Medulla oblongata (tissue), 1 donor: ENCODE data around the gene EMILIN3.

ENCODE experiments used
- DNase-seq: peaks from one replicate; pipeline ENCODE4 v3.0.0-alpha.2; 2015; ENCODE audit errors: extremely low spot score

Gene EMILIN3

GRCh38 chr20:41366546-41367392 lies at the start of gene EMILIN3:
TSS of gene EMILIN3 (minus strand) at chr20:41366818. CDS start at chr20:41366634, 184 bp downstream.
- DNase-seq: no peak

GRCh38 chr20:41415191-41415590 lies 48.6 kb upstream of the EMILIN3 start:
- DNase-seq: no peak

- no peak for DNase-seq
These were observed 46.6 kb upstream of the EMILIN3 start for GRCh38 chr20:41413169-41413568.

GRCh38 chr20:41412324-41413120 lies 45.9 kb upstream of the EMILIN3 start:
- DNase-seq: no peak

GRCh38 chr20:41411391-41411847 lies 44.8 kb upstream of the EMILIN3 start:
- DNase-seq: peak; percentile 45

GRCh38 chr20:41408986-41409385 lies 42.4 kb upstream of the EMILIN3 start:
- DNase-seq: peak; percentile 40

- no peak for DNase-seq
These were observed 41.7 kb upstream of the EMILIN3 start for GRCh38 chr20:41408156-41408794.

- DNase-seq: no peak
These were observed 41.0 kb upstream of the EMILIN3 start for GRCh38 chr20:41407607-41408006.

- no peak for DNase-seq
These were observed 40.4 kb upstream of the EMILIN3 start for GRCh38 chr20:41406896-41407444.

GRCh38 chr20:41406353-41406752 lies 39.7 kb upstream of the EMILIN3 start:
- no peak for DNase-seq

- DNase-seq: no peak
These were observed 38.8 kb upstream of the EMILIN3 start for GRCh38 chr20:41405436-41405835.

- DNase-seq: no peak
These were observed 37.0 kb upstream of the EMILIN3 start for GRCh38 chr20:41403604-41404003.

GRCh38 chr20:41398408-41398807 lies 31.8 kb upstream of the EMILIN3 start:
- DNase-seq: no peak

- DNase-seq: no peak
These were observed 29.3 kb upstream of the EMILIN3 start for GRCh38 chr20:41395667-41396664.

GRCh38 chr20:41394931-41395666 lies 28.5 kb upstream of the EMILIN3 start:
- DNase-seq: no peak

GRCh38 chr20:41394081-41394480 lies 27.5 kb upstream of the EMILIN3 start:
- no peak for DNase-seq

GRCh38 chr20:41393705-41394066 lies 27.1 kb upstream of the EMILIN3 start:
- DNase-seq: peak; percentile 21

GRCh38 chr20:41392871-41393704 lies 26.5 kb upstream of the EMILIN3 start:
- DNase-seq: peak; percentile 88

- no peak for DNase-seq
These were observed 25.7 kb upstream of the EMILIN3 start for GRCh38 chr20:41392295-41392694.
